DMS 273 (cell line): ENCODE data around the gene DCTN2.
"Not testable (repeated sequence)": the region's sequence is repeated elsewhere in the genome, so short reads cannot be mapped to it uniquely, and the experiment has no call there.

Experiments used
- DNase-seq: peaks from one replicate; lab custom pipeline; 2025; ENCODE audit not compliant: unreplicated experiment; lab: John Stamatoyannopoulos, UW

The DCTN2 gene

DNA sequence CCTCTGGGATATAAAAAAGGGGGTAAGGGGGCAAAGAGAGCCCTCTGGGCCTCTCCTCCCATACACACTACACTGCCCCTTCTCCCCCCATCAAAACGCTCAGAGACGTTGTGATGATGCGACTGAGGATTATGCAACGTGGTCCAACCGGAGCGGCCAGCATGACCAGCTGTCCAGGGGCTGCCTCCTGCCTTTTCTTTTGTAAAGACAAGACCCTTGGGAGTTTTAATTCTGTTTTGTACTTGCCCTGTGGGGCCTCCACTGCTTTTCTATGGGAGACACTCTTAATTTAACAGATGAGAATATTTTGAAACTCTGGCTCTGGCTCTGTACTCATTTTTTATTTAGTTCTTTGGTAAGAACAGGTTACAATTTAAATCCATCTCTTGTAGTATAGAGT lies 17.2 kb downstream of the DCTN2 start:
- no peak for DNase-seq

DNA sequence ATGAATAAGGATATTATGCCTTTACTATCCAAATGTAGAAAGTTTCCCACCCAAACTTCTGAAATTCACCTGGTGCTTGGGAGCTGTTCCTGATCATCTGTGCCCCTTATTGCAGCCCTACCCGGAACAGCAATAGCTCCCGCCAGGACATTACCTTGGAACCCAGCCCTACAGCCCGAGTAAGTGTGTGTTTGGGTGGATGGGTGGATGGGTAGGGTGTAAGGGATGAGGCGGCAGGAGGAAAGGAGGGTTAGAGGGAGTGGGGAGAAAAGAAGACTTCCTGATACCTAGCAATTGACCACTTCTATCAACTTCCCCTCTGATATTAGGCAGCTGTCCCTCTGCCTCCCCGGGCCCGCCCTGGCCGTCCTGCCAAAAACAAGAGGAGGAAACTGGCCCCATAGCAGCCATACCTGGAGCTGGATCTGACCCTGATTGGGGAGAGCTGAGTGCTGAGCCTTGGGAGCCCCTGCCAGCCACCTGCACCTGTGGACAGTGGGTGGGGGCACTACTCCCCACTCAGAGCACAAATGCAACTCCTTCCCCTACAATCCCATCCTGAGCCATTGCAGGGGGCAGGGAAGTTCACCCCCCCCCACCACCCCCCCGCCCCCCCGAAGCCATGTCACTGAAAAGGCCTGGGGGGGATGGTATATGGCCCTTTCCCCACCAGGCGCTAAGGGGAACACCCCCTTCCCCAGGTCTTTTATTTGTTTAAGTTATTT lies 18.0 kb downstream of the DCTN2 start:
- DNase-seq: no peak

DNA sequence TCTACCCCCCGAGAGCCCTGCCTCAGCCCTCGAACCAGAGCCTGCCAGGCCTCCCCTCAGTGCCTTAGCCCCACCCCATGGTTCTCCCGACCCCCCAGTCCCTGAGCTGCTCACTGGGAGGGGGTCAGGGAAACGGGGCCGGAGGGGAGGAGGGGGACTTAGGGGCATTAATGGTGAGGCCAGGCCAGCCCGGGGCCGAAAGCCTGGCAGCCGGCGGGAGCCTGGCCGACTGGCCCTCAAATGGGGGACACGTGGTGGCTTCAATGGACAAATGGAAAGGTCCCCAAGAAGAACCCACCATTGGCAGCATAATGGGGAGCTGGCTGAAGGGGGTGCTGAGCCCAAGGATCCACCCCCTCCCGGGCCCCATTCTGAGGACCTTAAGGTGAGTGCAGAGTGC lies 18.8 kb downstream of the DCTN2 start:
- DNase-seq: no peak

GRCh38 chr12:57527184-57527583 lies 19.8 kb downstream of the DCTN2 start:
- no peak for DNase-seq

DNA sequence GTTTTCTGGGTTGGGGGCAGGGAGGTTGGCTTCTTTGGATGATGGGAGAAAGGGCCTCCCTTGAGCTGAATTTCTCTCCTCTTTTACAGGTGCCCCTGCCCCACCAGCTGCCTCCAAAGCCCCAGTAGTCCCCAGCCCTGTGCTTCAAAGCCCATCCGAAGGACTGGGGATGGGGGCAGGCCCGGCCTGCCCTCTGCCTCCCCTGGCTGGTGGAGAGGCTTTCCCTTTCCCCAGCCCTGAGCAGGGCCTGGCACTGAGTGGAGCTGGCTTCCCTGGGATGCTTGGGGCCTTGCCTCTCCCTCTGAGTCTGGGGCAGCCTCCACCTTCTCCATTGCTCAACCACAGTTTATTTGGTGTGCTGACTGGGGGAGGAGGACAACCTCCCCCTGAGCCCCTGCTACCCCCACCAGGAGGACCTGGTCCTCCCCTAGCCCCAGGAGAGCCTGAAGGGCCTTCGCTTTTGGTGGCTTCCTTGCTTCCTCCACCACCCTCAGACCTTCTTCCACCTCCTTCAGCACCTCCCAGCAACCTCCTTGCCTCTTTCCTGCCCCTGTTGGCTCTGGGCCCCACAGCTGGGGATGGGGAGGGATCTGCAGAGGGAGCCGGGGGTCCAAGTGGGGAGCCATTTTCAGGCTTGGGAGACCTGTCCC lies 20.4 kb downstream of the DCTN2 start:
- no peak for DNase-seq

DNA sequence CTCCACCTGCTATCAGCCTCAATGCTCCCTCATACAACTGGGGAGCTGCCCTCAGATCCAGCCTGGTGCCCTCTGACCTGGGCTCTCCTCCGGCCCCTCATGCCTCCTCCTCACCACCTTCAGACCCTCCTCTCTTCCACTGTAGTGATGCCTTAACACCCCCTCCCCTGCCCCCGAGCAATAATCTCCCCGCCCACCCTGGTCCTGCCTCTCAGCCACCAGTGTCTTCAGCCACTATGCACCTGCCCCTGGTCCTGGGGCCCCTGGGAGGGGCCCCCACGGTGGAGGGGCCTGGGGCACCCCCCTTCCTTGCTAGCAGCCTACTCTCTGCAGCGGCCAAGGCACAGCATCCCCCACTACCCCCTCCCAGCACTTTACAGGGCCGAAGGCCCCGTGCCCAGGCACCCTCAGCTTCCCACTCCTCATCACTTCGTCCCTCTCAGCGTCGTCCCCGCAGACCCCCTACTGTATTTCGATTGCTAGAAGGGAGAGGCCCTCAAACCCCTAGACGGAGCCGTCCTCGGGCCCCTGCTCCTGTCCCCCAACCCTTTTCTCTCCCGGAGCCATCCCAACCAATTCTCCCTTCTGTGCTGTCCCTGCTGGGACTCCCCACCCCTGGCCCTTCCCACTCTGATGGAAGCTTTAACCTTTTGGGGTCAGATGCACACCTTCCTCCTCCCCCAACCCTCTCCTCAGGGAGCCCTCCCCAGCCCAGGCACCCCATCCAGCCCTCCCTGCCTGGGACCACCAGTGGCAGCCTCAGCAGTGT lies 21.2 kb downstream of the DCTN2 start:
- no peak for DNase-seq

DNA sequence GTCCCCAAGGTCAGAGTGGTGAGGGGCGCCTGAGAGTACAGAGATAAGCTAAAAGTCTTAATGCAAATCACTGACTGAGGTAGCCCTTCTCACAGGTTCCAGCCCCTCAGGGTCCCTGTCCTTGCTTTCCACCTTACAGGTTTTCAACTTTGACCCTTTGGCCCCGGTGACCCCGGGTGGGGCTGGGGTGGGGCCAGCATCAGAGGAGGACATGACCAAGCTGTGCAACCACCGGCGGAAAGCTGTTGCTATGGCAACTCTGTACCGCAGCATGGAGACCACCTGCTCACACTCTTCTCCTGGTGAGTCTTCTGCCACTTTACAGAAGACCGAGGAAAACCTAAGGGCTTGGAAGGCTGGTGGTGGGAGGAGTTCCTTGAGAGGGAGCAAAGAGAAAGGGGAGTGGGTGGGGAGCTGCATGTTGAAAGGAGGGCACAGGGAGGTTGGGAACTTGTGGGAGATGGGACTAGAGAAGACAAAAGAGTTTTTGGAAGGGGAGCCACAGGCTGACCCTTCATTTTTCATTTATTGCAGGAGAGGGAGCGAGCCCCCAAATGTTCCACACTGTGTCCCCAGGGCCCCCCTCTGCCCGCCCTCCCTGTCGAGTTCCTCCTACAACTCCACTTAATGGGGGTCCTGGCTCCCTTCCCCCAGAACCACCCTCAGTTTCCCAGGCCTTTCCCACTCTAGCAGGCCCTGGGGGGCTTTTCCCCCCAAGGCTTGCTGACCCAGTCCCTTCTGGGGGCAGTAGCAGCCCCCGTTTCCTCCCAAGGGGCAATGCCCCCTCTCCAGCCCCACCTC lies 22.0 kb downstream of the DCTN2 start:
- peak; percentile 17 for DNase-seq

DNA sequence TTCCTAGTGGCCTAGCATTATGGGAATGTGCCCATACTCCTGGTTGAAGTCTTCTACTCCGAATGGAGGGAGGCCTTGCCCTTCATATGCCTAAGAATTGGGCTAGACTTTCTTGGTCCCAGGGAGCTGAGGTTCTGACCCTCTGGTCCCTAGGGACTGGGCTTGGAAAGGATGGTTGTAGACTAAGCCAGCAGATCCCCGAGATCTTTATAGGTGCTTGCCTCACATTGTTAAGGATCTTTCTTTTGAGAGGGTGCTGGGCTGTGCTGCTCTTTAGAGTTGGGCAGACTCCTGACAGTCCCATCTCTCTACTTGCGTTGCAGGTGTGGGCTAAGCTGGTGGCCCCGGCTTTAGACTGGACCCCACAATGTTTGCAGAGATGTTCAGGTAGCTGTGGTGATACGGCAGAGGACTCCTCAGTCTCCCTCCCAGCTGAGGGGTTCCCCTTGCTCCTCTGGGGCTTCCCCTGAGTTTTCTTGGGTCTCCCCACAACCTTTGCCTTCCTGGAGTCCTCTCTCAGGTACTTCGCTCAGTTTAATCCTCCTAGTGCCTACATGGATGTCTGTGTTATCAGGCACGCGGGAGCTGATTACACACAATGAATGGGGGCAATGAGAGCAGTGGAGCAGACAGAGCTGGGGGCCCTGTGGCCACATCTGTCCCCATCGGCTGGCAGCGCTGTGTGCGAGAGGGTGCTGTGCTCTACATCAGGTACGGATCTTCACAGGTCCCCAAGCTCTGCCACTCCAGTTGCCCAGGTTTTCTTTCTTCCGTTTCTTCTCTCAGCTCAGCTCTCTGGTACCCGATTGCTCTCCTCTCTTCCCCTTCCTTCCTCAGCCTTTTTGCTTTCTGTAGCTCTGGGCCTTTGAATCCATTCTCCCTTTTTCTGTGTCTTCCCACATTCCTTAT lies 23.0 kb downstream of the DCTN2 start:
- DNase-seq: no peak

DNA sequence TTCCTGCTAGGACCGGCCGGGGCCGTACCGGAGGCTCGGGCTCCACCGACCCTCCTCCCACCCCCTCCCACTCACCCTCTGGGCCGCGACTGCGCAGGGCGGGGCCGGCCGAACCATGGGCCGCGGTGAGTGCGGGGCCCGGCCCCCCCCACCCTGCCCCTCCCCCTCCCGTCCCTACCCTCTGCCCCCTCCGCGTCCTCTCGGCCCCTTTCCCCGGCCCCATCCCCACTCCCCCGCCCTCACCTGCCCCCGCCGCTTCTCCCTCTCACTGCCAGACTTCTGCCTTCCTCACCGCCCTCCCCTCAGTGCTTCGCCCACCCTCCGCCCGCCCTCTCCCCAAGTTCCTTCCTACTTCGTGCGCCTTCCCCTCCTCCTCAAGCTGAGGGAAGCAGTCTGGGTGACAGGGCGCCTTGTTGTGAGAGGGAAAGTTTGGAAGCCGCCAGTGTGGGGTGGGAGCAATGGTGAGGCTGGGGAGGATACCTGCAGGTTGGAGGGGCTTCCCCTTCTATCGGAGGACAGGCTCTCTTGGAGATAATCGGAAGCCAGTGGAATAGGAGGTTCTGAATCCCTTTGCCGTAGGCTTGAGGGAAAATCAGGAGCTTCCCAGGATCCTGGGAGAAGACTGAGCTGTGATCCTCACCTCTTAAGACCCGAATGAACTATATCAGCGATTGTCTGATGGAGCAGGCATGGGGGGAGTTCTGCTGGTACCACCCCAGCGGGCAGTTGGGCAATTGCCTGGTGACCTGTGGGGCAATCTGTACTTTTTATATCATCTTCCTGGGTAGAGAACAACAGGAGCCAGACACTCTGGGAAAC lies 23.9 kb downstream of the DCTN2 start:
- DNase-seq: peak; percentile 65

- DNase-seq: peak; percentile 94
These were observed 24.7 kb downstream of the DCTN2 start, which contains the start of gene MBD6 for GRCh38 chr12:57522011-57522886. MBD6 (plus strand) TSS chr12:57522824; CDS start chr12:57524304, 1,480 bp downstream.

DNA sequence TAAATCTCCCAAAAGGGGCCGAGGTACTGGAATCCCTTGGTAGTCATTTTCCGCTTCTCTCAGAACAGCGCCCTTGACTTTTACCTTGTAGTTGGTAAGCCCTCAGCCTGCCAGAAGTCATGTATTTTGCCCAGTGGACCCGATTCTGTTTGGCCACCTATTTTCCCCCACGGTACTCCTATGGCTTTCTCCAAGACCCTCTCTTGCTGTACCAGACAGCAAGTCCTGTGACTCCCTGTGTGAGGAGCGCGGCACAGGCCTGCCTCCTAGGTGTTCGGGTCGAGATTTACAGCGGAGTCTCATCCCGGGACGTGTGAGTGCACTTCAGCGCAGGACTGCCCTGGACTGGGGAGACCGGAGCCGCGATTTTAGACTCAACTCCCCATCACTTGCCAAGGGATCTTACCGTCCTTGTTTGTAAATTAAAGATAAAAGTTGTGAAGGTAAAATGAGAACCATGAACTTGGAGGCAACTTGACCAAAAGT lies 25.4 kb downstream of the DCTN2 start:
- peak; percentile 83 for DNase-seq

DNA sequence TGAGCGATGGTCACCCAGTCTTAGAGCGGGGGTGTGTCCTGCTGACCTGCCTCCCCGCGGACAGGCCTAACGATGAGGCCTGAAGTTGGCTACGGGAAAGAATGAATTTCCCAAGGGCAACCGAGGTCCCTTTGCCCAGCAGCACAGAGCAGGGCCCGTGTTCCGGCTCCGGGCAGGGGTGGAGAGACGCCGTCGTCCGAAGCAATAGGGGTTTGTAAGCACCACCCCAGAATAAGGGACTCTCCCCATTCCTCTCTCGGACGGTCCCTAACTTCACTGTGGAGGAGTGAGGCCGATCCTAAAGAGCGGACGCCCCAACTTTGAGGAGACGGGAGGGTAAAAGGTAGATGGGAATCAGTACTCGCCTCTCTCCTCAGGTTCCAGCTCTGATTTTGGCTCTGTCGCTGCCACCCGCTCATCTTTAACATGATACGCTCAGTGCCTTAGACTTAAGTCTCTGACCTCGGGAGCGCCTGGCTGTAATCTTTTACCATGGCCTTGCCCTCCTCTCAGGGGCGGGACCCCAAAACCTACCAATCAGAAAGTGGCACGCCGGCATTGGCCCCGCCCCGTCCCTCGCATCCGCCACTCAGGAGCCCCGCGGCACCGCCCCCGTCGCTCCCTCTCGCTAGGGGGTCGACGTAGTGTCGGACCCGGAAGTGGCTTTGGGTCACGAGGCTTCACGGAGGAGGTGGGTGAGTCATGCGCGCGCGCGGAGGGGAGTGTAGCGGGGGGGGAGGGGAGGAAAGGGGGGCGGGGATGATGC lies 26.8 kb downstream of the DCTN2 start, which contains the start of gene DDIT3:
TSS of gene DDIT3 (minus strand) at position 462 of the 766 bp plus-strand sequence. CDS start 3,108 bp downstream, outside the sequence.
- DNase-seq: peak; percentile 99

DNA sequence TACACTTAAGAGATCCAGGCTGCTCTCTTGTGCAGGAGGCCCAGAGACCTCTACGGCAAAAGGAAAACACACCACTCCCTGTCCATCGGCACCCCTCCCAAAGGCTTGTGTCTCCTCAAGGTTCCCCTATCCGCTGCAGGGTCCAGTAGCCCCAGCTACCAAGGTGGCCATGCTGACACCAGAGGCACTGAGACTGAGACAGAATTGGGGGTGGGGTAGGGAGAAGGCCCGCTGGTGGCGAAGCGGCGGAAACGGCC lies 27.3 kb downstream of the DCTN2 start:
- no peak for DNase-seq

DNA sequence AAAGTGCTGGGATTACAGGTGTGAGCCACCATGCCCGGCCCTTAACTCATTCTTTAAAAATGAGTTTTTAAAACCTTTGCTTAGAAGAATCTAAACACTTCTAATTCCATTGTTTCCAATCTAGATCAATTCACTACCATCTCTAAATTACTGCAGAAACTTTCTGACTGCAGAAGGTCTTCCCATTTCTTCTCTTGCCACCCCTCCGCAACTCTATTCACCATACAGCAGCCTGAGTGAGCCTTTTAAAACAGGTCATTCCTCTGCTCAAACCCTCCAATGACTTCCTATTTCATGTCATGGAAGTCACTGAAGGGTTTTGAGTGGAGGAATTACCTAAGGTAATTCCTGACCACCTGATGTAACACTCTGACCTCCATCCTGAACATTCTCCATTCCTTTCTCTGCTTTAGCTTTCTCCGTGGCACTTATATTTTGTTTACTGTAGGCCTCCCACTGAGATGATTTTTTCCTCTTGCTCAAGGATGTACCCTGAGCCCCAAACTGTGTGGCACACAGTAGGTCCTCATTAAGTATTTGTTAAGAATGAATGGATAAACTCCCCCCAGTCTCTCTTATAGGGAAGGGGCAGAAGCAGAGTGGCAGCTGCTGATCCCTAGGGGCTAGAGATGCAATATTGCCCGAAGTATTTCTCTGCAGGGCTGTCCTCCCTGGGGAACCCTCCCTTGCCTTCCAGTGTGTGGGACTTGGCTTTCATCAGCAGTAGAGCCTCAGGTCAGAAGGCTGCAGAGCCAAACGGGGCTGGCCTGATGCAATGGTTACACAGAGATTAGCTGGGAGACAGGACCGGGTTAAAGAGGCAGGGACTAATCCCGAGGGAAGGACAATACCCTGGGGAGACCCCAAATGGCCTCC lies 27.8 kb downstream of the DCTN2 start:
- peak; percentile 55 for DNase-seq

DNA sequence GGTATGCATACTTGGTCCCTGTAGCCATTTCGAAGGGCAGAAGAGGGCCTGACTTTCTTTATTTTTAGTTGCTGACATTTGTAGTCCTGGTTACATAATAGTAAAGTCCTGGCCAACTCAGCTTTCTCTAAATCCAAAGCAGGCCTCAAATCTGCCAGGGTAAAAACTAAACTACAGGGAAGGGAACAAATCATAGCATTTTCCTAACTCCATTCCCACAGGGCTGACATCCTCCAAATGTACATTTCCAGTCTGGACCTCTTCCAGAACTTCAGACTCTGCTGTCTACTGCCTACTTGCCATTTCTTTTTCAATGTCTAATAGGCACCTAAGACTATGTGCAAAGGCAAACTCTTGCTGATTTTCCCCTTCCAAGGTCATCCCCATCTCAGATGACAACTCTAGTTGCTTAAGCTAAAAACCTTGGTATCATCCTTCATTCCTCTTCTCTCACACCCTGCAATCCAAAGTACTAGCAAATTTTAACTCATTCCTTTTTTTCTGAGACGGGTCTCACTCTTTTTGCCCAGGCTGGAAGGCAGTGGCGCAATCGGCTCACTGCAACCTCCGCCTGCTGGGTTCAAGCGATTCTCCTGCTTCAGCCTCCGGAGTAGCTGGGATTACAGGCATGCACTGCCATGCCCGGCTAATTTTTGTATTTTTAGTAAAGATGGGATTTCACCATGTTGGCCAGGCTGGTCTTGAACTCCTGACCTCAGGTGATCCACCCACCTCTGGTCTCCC lies 28.6 kb downstream of the DCTN2 start:
- DNase-seq: no peak

- not testable (repeated sequence) for DNase-seq
These were observed 29.3 kb downstream of the DCTN2 start for GRCh38 chr12:57517718-57518117.
